ENCODE measurements around the gene PLS1. TPM values are rescaled to one million over a fixed set of nuclear protein-coding genes. Genes with fewer than 3 reads are reported as not detected.

PLS1 gene
- total RNA-seq, 1 experiment from 2014 or later: 36.1 TPM

DNA sequence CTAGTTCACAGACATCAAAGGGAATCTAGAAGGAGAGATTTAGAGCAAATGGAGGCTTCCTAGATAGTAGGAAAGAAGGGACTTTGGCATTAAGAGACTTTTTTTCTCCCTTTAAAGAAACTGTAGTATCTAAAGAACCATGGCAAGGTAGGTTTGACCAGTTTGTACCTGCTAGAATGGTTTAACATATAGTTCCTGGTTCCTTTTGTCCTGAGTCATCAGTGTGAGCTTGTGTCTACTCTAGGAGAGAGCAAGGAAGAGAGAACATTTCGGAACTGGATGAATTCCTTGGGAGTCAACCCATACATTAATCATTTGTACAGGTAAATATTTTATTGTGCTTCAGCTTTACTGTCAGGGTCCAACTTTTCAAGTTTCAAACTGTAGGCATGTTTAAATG lies 98.0 kb downstream of the PLS1 start:
- BruUV-seq (replicated peaks): no TSS peak
- no peak for TF ChIP-seq TCF7L2 (IDR thresholded peaks at IDR 0.05; ENCODE audit: low read depth, low read length)
- no peak for TF ChIP-seq CTCF (IDR thresholded peaks at IDR 0.05)
- no peak for TF ChIP-seq POLR2AphosphoS5 (IDR thresholded peaks at IDR 0.05; ENCODE audit: low read depth, low read length)
- TF ChIP-seq SIN3A (IDR thresholded peaks at IDR 0.05; ENCODE audit: borderline replicate concordance, insufficient read depth, low read depth, low read length): no peak
- TF ChIP-seq REST (IDR thresholded peaks at IDR 0.05; ENCODE audit: insufficient read depth in 1 of 2, low read depth in 2 of 2, low read length in 1 of 2): no peak
- CTCF ChIA-PET: no interaction called here
- H3K4me3 ChIP-seq (ENCODE audit: low read depth in 2 of 2, low read length in 2 of 2): no peak overlapping the region
- POLR2A ChIA-PET: interaction anchor here (0.7 kb wide), 1 partner anchor 55 kb away, joined by 3 read pairs; no protein-coding TSS in a partner anchor
- no peaks in the 10 kb centered on the region for H3K9me3 ChIP-seq (ENCODE audit: control insufficient read depth, insufficient read depth, low read depth, low read length)
- DNase-seq (ENCODE audit: low read depth, low spot score) (no peak), ATAC-seq (no peak)
- H3K27ac ChIP-seq (ENCODE audit: low read length): no peak overlapping the region
- H3K4me1 ChIP-seq (ENCODE audit: control insufficient read depth, insufficient read depth, low read length): no peaks in the 10 kb centered on the region
- intact Hi-C loops (cut with micrococcal nuclease; ENCODE audit: unreplicated experiment) (no loop called here), in situ Hi-C loops (cut with HindIII; ENCODE audit: low pct_unique_long_range_greater_than_20kb, low sequenced_read_pairs) (no loop called here)
- no peaks in the 10 kb centered on the region for H3K27me3 ChIP-seq (ENCODE audit: control insufficient read depth, insufficient read depth, low read length)
- H3K36me3 ChIP-seq (ENCODE audit: control insufficient read depth, insufficient read depth, low read length): no peaks in the 10 kb centered on the region

- intact Hi-C loops (cut with micrococcal nuclease; ENCODE audit: unreplicated experiment) (no loop called here), in situ Hi-C loops (cut with HindIII; ENCODE audit: low pct_unique_long_range_greater_than_20kb, low sequenced_read_pairs) (no loop called here)
- no peaks in the 10 kb centered on the region for H3K4me1 ChIP-seq (ENCODE audit: control insufficient read depth, insufficient read depth, low read length)
- H3K36me3 ChIP-seq (ENCODE audit: control insufficient read depth, insufficient read depth, low read length): no peaks in the 10 kb centered on the region; the same call in 1 of the 2 replicates
- no peak for TF ChIP-seq REST (IDR thresholded peaks at IDR 0.05; ENCODE audit: insufficient read depth in 1 of 2, low read depth in 2 of 2, low read length in 1 of 2)
- no peak for TF ChIP-seq POLR2AphosphoS5 (IDR thresholded peaks at IDR 0.05; ENCODE audit: low read depth, low read length)
- TF ChIP-seq SIN3A (IDR thresholded peaks at IDR 0.05; ENCODE audit: borderline replicate concordance, insufficient read depth, low read depth, low read length): no peak
- no peak for TF ChIP-seq CTCF (IDR thresholded peaks at IDR 0.05)
- TF ChIP-seq TCF7L2 (IDR thresholded peaks at IDR 0.05; ENCODE audit: low read depth, low read length): no peak
- no peaks in the 10 kb centered on the region for H3K27me3 ChIP-seq (ENCODE audit: control insufficient read depth, insufficient read depth, low read length)
- DNase-seq (ENCODE audit: low read depth, low spot score) (no peak), ATAC-seq (no peak)
- no peaks in the 10 kb centered on the region for H3K9me3 ChIP-seq (ENCODE audit: control insufficient read depth, insufficient read depth, low read depth, low read length)
- ChIA-PET CTCF (interaction anchor here (0.5 kb wide), 1 partner anchor 270 kb away, joined by 3 read pairs; no protein-coding TSS in a partner anchor), POLR2A (interaction anchor here (0.7 kb wide), 1 partner anchor 15 kb away, joined by 5 read pairs; no protein-coding TSS in a partner anchor)
- H3K4me3 ChIP-seq (ENCODE audit: low read depth in 2 of 2, low read length in 2 of 2): no peak overlapping the region
- BruUV-seq (replicated peaks): no TSS peak
- no peak overlapping the region for H3K27ac ChIP-seq (ENCODE audit: low read length)
Measured at GRCh38 chr3:142705198-142705597, 109.0 kb downstream of the PLS1 start.
